Non-pigmented ciliary epithelial cell (primary cell): ENCODE results near the gene GGA1.
"Not testable (repeated sequence)": the region's sequence is repeated elsewhere in the genome, so short reads cannot be mapped to it uniquely, and the experiment has no call there.

ENCODE experiments used
- DNase-seq: peaks from one replicate; pipeline ENCODE4 v3.0.0-alpha.2; 2010; ENCODE audit warnings: low read depth

Gene GGA1

GRCh38 chr22:37654563-37655251 lies 46.1 kb downstream of the GGA1 start:
- no peak for DNase-seq

GRCh38 chr22:37655252-37655563 lies 46.6 kb downstream of the GGA1 start:
- DNase-seq: no peak

GRCh38 chr22:37656583-37656982 lies 47.9 kb downstream of the GGA1 start:
- DNase-seq: not testable (repeated sequence)

- DNase-seq: no peak
Measured at GRCh38 chr22:37657590-37658132, 49.0 kb downstream of the GGA1 start.

GRCh38 chr22:37658133-37659065 lies 49.8 kb downstream of the GGA1 start, which contains the start of gene PDXP:
Gene PDXP (plus strand): TSS chr22:37658723. CDS start chr22:37658783, 60 bp downstream.
- peak; percentile 100 for DNase-seq

GRCh38 chr22:37659066-37659896 lies 50.6 kb downstream of the GGA1 start:
- DNase-seq: no peak

- DNase-seq: no peak
Measured at GRCh38 chr22:37659897-37660708, 51.5 kb downstream of the GGA1 start.

- DNase-seq: no peak
Measured at GRCh38 chr22:37660709-37661045, 52.0 kb downstream of the GGA1 start.

- peak; percentile 43 for DNase-seq
Measured at GRCh38 chr22:37661160-37661924, 52.7 kb downstream of the GGA1 start.

- DNase-seq: no peak
Measured at GRCh38 chr22:37662039-37662438, 53.4 kb downstream of the GGA1 start.

GRCh38 chr22:37663521-37664140 lies 55.0 kb downstream of the GGA1 start:
- DNase-seq: no peak

GRCh38 chr22:37664249-37665101 lies 55.8 kb downstream of the GGA1 start:
- no peak for DNase-seq

- no peak for DNase-seq
Measured at GRCh38 chr22:37665487-37665886, 56.9 kb downstream of the GGA1 start.

- no peak for DNase-seq
Measured at GRCh38 chr22:37669586-37669985, 61.0 kb downstream of the GGA1 start.

GRCh38 chr22:37672206-37672919 lies 63.7 kb downstream of the GGA1 start:
- no peak for DNase-seq

- no peak for DNase-seq
Measured at GRCh38 chr22:37672920-37673455, 64.4 kb downstream of the GGA1 start.

- no peak for DNase-seq
Measured at GRCh38 chr22:37674248-37674647, 65.6 kb downstream of the GGA1 start.
